HG03045 (cell line): Measurements from ENCODE around the gene PLEKHN1.
A peak's percentile ranks its signal among the peaks of the same experiment; 100 is the strongest.
"Not testable (repeated sequence)": the region's sequence is repeated elsewhere in the genome, so short reads cannot be mapped to it uniquely, and the experiment has no call there.

Experiments used
- ATAC-seq: cut with Tn5 transposase; IDR thresholded peaks from one replicate; pipeline ENCODE4 v1.9.1; 2021; ENCODE audit warnings: mild to moderate bottlenecking, moderate library complexity; ENCODE audit not compliant: unreplicated experiment

Gene PLEKHN1

GRCh38 chr1:942411-942821 is 23.9 kb upstream of the PLEKHN1 start:
- no peak for ATAC-seq

GRCh38 chr1:942864-943533 is 23.3 kb upstream of the PLEKHN1 start:
- no peak for ATAC-seq

DNA sequence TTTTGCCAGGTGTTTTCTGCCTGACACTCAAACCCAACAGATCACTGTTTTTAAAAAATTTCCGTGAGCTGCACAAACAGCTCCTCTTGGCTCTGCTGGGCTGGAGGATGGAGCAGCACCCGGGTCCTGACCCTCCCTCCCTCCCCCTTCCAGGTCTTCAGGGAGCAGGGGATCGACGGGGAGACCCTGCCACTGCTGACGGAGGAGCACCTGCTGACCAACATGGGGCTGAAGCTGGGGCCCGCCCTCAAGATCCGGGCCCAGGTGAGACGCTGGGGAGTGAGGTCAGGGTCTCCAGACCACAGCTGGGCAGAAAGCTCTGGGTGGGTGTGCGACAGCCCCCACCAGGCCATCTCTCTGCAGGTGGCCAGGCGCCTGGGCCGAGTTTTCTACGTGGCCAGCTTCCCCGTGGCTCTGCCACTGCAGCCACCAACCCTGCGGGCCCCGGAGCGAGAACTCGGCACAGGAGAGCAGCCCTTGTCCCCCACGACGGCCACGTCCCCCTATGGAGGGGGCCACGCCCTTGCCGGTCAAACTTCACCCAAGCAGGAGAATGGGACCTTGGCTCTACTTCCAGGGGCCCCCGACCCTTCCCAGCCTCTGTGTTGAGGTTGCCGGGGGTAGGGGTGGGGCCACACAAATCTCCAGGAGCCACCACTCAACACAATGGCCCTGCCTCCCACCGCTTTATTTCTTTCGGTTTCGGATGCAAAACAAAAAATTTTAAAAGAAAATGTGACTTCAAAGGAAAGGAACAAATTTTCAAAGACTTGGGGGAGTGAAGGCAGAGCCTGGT is 22.5 kb upstream of the PLEKHN1 start:
- ATAC-seq, result no peak

DNA sequence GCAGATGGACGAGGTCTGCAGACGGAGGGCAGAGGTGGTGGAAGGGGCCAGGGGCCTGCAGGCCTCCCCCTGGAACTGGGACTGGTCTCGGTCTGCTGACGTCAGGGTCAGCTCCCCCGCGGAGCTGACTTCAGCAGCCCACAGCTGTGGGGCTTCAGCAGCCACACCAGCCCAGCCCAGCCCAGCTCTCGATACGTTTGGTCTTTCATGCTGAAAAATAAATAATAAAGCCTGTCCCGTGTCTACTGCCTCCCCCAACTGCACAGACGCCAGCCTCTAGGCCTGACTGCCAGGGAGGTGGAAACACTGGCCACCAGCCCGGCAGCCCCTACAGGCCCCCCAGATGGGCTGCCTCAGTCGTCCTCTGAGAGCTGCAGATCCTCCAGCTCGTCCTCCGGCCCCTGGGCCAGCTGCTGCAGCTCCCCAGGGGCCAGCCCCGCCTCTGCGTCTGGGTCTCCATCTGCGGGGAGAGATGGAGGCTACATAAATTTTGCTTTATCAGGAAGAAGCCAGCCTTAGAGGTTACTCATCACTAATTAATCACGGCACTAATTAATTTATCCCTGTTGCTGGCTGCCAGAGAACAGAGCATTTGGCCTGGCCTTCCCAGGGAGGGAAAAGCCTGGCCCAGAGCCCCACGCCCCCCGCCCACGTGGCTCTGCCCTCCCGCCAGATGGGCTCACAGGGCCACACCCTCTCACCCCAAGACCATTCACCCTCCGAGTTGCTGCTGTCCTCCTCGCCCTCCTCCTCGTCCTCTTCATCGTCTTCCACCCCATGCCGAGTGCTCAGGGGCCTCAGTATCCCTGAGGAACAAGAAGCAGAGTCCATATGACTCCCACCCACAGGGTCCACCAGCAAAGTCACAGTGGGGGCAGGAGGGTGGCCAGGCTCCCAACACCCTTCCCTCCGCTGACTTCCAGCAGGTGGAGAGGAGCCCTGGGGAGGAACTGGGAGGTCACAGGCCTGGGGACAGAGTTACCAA is 21.6 kb upstream of the PLEKHN1 start:
- no peak for ATAC-seq

DNA sequence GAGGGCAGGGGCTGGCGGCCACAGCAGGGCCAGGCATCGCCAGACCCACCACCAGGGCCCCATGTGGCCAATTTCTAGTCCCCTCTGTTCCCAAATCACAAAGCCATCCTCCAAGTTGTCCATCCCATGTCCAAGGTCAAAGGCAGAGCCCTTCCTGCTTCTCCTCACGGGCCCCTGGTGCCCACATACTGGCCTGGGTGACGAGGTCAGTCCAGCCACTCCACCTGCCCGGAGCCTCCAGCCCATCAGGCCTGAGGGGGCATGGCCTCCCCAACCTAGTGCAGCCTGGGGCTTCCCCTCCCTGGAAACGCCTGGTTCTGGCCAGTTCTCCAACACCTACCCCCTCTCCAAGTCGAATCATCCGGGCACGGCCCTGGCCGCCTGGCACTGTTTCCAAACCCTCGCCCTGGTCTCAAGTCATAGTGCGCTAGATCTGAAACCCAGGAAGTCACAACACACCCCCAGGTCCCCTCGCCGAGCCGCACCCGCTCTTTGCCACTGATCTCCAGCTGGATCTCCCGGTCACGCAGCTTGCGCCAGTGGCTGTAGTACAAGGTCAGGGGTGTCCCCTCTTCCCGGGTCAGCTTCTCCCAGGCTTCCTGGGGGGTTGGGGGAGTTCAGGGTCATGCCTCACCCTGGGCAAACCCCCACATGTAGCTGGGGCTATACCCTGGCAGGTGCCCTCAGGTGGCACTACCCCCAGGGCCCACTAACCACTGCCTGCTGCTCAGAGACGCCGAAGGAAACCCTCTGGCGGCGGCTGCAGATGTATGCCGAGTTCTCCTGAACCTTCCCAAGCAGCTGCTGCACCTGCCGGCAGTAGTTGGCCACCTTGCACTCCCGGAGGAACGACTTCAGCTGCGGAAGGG is 20.4 kb upstream of the PLEKHN1 start:
- no peak for ATAC-seq

DNA sequence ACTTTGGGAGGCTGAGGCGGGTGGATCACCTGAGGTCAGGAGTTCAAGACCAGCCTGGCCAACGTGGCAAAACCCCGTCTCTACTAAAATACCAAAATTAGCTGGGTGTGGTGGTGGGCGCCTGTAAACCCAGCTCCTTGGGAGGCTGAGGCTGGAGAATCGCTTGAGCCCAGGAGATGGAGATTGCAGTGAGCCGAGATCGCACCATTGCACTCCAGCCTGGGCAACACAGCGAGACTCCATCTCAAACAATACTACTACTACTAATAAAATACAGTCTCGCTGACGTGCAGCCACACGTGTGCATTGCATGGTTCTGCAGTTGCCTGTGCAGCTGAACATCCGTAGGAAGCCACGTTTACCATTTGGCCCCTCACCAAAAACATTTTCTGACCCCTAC is 19.5 kb upstream of the PLEKHN1 start:
- ATAC-seq, result not testable (repeated sequence)

GRCh38 chr1:947958-948357 is 18.3 kb upstream of the PLEKHN1 start:
- ATAC-seq, result no peak

DNA sequence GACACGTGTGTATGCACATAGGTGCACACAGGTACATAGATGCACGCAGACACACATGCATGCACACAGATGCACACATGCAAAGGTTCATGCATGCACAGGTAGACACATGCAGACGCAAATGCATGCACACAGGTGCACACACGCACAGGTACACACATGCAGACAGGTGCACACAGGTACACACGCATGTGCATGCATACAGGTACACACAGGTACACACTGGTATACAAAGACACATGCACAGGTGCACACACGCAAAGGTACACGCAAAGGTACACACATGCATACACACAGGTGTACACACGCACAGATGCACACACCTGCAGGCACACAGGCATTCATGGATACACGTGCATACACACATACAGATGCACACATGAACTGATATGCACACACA is 16.0 kb upstream of the PLEKHN1 start:
- no peak for ATAC-seq

DNA sequence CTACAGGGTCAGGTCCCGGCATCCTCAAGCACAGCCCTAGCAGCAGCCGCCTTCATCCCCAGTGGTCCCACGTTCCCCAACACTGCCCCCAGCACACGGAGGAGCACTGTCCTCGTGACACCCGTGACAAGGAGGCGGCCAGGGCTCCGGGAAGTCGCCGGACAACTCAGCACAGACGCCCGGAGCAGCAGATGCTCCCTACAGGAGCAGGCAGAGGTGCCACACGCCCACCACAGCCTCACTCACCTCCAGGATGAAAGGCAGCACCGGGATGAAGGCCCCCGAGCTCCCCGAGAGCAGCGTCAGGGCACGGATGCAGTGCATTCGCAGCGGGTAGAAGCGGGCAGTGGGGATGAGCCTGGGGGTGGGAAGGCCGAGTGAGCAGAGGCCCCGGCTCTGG is 15.4 kb upstream of the PLEKHN1 start:
- ATAC-seq, result no peak

DNA sequence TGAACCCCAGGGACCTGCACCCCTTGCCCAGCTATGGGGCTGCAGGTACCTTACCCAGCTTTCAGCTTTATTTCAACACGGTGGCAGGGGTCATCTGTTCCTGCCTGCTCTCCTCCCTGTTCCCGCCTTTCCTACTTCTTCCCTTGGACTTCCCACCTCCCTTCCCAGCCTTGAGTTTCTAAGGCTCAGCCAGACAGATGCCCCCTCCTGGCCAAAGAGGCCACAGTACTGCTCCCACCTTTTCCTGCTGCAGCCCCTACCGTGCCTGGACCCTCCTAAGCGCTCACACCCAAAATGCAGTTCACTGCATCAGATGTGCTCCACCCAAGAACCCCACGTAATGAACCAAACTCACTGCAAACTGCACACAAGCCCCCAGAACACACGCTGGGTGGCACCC is 14.9 kb upstream of the PLEKHN1 start:
- no peak for ATAC-seq

- ATAC-seq, result no peak
Observed at GRCh38 chr1:952201-952600, 14.1 kb upstream of the PLEKHN1 start.

DNA sequence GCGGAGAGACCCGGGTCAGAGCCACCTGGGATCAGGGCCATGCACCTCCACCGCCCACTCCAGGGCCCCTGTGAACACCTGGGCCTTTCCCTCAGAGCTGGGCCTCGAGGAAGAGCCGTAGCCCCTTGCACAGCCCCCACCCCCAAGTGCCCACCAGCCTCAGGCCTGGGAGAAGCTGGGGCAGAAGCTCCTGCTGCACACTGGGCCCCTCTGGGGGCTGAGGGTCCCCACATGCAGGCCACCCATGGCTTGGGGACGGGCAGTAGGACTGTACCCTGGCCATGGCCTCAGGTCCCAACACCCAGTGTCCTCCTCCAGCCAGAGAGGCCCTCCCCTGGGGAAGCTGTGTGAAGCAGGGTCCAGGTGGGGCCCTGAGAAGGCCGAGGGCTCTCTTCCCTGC is 13.7 kb upstream of the PLEKHN1 start:
- ATAC-seq, result no peak

GRCh38 chr1:953524-954320 is 12.6 kb upstream of the PLEKHN1 start:
- no peak for ATAC-seq

- ATAC-seq, result no peak
Observed at GRCh38 chr1:954927-955326, 11.4 kb upstream of the PLEKHN1 start.

DNA sequence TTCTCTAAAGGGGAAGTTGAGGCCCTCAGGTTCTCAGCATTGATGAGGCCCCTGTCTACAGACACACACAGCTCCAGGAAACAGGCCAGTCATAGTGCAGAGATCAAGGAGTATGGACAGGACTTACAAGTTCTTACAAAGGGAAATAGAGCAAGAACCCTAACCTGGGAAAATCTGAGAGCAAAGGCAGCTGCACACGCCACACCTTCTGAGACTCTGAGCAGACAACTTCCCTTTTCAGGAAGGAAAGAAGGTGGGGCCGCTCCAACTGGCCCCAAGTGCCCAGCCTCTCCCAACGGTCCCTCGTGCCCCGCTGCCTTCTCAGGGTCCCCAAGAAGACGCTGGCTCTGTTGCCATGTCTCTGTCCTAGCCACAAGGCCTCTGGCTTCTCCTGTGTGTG is 10.8 kb upstream of the PLEKHN1 start:
- ATAC-seq, result no peak

DNA sequence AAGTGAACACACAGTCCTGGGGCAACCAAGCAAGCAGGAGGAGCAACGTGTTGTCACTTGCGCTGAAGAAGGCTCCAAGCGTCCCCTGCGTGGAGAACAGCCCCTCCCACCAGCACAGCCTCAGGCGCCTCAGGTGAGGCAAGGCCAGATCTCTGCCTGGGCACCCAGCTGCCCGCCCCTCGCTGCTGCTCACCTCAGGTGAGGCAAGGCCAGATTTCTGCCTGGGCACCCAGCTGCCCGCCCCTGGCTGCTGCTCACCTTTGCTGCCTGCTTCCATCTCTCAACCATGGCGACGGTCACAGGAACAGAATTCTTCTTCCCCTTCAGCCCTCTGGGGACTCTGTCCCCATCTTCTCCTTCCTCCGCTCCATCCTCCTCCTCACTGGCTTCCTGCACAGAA is 9.6 kb upstream of the PLEKHN1 start:
- ATAC-seq, result no peak

DNA sequence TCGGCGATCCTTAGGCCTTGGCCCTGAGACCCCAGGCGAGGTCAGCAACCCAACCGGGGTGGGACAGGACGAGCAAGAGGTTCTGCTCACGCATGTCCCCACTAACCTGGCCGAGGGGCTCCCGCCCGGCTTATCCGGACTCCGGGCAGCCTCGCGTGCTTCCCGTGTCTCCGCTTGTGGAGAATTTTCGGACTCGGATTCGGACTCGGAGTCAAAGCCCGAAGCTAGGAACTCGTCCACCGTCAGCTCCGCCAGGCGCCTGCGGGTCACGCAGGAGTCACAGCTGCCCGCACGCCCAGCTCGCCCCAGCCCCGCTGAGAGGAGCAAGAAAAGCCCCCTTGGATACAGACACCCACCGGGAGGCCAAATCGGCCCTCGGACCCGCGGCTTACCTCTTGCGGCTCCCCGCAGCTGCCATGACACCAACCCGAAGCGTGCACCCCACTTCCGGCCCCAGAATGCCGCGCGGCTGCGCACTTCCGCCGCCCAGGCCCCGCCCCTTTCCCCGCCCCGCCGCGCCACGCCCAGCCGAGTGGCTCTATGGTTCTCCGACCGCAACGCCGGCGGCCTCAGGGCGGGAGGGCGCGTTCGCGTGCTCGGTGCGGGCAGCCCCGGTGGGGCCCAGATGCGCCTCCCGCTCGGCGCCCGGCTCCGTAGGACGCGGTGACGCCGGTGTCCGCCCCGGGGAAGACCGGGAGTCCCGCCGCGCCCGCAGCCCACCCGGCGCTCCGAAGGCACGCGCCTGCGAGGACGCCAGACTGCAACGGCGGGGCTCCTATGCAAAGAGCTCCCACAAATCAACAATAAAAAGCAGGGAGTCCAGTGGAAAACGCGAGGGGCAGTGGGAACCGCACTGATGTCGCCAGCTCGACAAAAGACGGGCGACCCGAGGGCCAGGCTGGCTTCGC is 7.2 kb upstream of the PLEKHN1 start, which contains the start of gene NOC2L:
Gene NOC2L, minus strand, starts transcription at position 434 of the 908 bp plus-strand sequence. Its CDS starts 16 bp downstream, at position 418.
- ATAC-seq, result peak; percentile 58

DNA sequence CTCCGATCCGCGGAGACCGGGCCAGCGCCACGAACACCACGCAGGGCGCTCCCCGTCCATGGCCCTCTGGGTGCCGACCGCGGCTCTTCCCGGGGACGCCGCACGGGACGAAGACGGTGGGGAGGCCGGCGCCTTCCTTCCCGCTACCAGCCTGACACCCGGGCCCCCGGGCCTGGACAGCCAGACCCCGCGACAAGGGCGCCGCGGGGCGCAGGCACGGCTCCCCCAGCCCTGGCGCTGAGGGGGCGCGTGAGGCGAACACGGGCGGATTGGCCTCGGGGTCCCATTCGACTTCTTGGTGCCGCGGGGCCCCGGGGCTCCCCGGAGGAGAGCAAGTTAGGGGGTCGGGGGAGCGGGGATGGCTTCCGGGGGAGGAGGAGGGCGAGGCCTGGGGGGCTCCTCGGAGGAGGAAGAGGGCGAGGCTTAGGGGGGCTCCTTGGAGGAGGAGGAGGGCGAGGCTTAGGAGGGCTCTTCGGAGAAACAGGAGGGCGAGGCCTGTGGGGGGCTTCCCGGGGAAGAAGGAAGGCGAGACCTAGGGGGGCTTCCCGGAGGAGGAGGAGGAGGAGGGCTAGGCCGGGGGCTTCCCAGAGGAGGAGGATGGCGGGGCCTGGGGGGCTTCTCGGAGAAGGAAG is 6.4 kb upstream of the PLEKHN1 start:
- ATAC-seq, result no peak
